HS-27A (cell line): ENCODE data around the gene GNG7.
"Not testable (repeated sequence)": the region's sequence is repeated elsewhere in the genome, so short reads cannot be mapped to it uniquely, and the experiment has no call there.

Experiments
- DNase-seq: peaks from one replicate; pipeline ENCODE4 v3.0.0-alpha.2; 2012; ENCODE audit warnings: low read depth, missing footprints

The GNG7 gene

GRCh38 chr19:2726904-2727639 lies 24.6 kb upstream of the GNG7 start:
- no peak for DNase-seq

GRCh38 chr19:2726160-2726855 lies 23.8 kb upstream of the GNG7 start:
- no peak for DNase-seq

- DNase-seq = no peak
Observed at GRCh38 chr19:2724148-2724557, 21.7 kb upstream of the GNG7 start.

GRCh38 chr19:2723747-2724146 lies 21.3 kb upstream of the GNG7 start:
- no peak for DNase-seq

- no peak for DNase-seq
Observed at GRCh38 chr19:2723345-2723715, 20.8 kb upstream of the GNG7 start.

- DNase-seq = peak; percentile 15
Observed at GRCh38 chr19:2722541-2723344, 20.2 kb upstream of the GNG7 start.

GRCh38 chr19:2721570-2722540 lies 19.4 kb upstream of the GNG7 start:
- DNase-seq = no peak

GRCh38 chr19:2720777-2721569 lies 18.5 kb upstream of the GNG7 start, which contains the start of gene DIRAS1:
DIRAS1 (minus strand) TSS chr19:2721372; CDS start chr19:2717806, 3,566 bp downstream.
- no peak for DNase-seq

GRCh38 chr19:2719920-2720776 lies 17.7 kb upstream of the GNG7 start:
- DNase-seq = no peak

GRCh38 chr19:2719232-2719735 lies 16.8 kb upstream of the GNG7 start:
- no peak for DNase-seq

- no peak for DNase-seq
Observed at GRCh38 chr19:2717638-2718541, 15.4 kb upstream of the GNG7 start.

GRCh38 chr19:2716722-2717637 lies 14.5 kb upstream of the GNG7 start:
- no peak for DNase-seq

GRCh38 chr19:2716275-2716650 lies 13.8 kb upstream of the GNG7 start:
- no peak for DNase-seq

- no peak for DNase-seq
Observed at GRCh38 chr19:2715470-2716274, 13.2 kb upstream of the GNG7 start.

- no peak for DNase-seq
Observed at GRCh38 chr19:2714531-2715269, 12.2 kb upstream of the GNG7 start.

- not testable (repeated sequence) for DNase-seq
Observed at GRCh38 chr19:2714102-2714501, 11.6 kb upstream of the GNG7 start.
